Smooth muscle cell (in vitro differentiated cells): Measurements from ENCODE around the gene RABIF. TPM values are rescaled to one million over a fixed set of nuclear protein-coding genes. Genes with fewer than 3 reads are reported as not detected.
A peak's percentile ranks its signal among the peaks of the same experiment; 100 is the strongest.

Experiments
- DNase-seq: peaks from one replicate; lab custom pipeline; 2025; ENCODE audit not compliant: unreplicated experiment; lab: John Stamatoyannopoulos, UW
- H2AFZ ChIP-seq: fragments of 200-600 bp; sonication (generic); 2 replicates; pipeline ENCODE4 v1.6.0; 2016; ENCODE audit warnings: antibody characterized with exemption, low read depth, mild to moderate bottlenecking
- H3F3A ChIP-seq: fragments of 200-600 bp; sonication (generic); 2 replicates; pipeline ENCODE4 v1.6.0; 2017; ENCODE audit warnings: antibody characterized with exemption, low read depth
- H3K27ac ChIP-seq: fragments of 200-600 bp; sonication (generic); 2 replicates; pipeline ENCODE4 v1.5.1; 2016; ENCODE audit warnings: low read depth, mild to moderate bottlenecking
- H3K27me3 ChIP-seq: fragments of 200-600 bp; sonication (generic); 2 replicates; pipeline ENCODE4 v1.6.1; 2016; ENCODE audit warnings: low read depth, mild to moderate bottlenecking
- H3K36me3 ChIP-seq: fragments of 200-600 bp; sonication (generic); 2 replicates; pipeline ENCODE4 v1.5.1; 2016; ENCODE audit warnings: low read depth
- H3K4me1 ChIP-seq: fragments of 200-600 bp; sonication (generic); 2 replicates; pipeline ENCODE4 v1.5.1; 2016; ENCODE audit warnings: low read depth
- H3K4me2 ChIP-seq: fragments of 200-600 bp; sonication (generic); 2 replicates; pipeline ENCODE4 v1.6.0; 2016; ENCODE audit warnings: mild to moderate bottlenecking
- H3K4me3 ChIP-seq: fragments of 200-600 bp; sonication (generic); 2 replicates; pipeline ENCODE4 v1.5.1; 2016; ENCODE audit warnings: mild to moderate bottlenecking
- H3K79me2 ChIP-seq: fragments of 200-600 bp; sonication (generic); 2 replicates; pipeline ENCODE4 v1.6.0; 2016; ENCODE audit warnings: low read depth, mild to moderate bottlenecking
- H3K9ac ChIP-seq: fragments of 200-600 bp; sonication (generic); 2 replicates; pipeline ENCODE4 v1.6.0; 2016; ENCODE audit warnings: low read depth
- H3K9me3 ChIP-seq: fragments of 200-600 bp; sonication (generic); replicated peaks from 2 replicates; pipeline ENCODE4 v1.5.1; 2016; ENCODE audit warnings: low read depth
- H4K20me1 ChIP-seq: fragments of 200-600 bp; sonication (generic); 2 replicates; pipeline ENCODE4 v1.6.0; 2016; ENCODE audit warnings: low read depth
- CTCF ChIP-seq: fragments of 200-600 bp; sonication (generic); IDR thresholded peaks from 2 replicates; pipeline ENCODE4 v1.5.1; 2017; ENCODE audit warnings: borderline replicate concordance, mild to moderate bottlenecking, antibody characterized with exemption; ENCODE audit not compliant: insufficient read depth, poor library complexity, severe bottlenecking
- WGBS: methylation state at CpG from one replicate; pipeline ENCODE4 v1.1.7; 2016; ENCODE audit warnings: low lambda C conversion rate; 5-methylcytosine and 5-hydroxymethylcytosine counted together
- polyA plus RNA-seq: library from polyadenylated mRNA; unstranded; fragments of >200 nt; fragmentation: Nextera tagmentation; extraction: Ambion mirVana; gene quantifications from 2 replicates; pipeline ENCODE4 v1.2.1, GENCODE V29; 2016
- total RNA-seq: library from RNA; depleted of rRNA; stranded (reverse); fragments of >200 nt; gene quantifications from 2 replicates; pipeline ENCODE4 v1.2.3, GENCODE V29; 2014

Gene RABIF
- total and polyA plus RNA-seq, 2 experiments from 2014 or later: 5.2 to 6.9 TPM

DNA sequence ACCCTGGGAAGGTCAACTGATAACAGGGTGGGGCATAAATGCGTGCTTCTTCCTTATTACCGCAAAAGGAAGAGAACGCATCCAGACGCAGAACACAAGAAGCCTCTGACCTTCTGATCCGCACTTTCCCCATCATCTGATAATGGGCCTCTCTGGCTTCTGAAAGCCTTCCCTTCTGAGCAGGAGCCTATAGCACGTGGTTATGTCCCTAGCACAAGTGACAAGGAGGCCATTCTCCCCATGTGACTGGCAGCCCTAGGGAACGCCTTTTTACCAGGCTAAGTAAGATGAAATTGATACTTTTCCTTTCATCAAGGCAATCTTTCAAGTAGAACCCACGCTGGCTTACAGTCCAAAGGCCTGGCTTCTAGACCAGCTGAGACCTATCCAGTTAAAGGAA lies 34.2 kb downstream of the RABIF start:
- Histone ChIP-seq H3K9ac (no peak overlapping the region), H3K4me2 (no peak overlapping the region), H3K36me3 (no peaks in the 10 kb centered on the region), H3K4me1 (no peaks in the 10 kb centered on the region), H3K4me3 (no peak overlapping the region), H3K27ac (no peak overlapping the region), H3K27me3 (no peaks in the 10 kb centered on the region), H3K79me2 (no peaks in the 10 kb centered on the region), H3F3A (no peaks in the 10 kb centered on the region), H4K20me1 (no peaks in the 10 kb centered on the region), H2AFZ (no peak overlapping the region), H3K9me3 (no peaks in the 10 kb centered on the region)
- DNase-seq: no peak
- TF ChIP-seq CTCF: no peak
- 95% methylated on average over 8 of the region's 8 CpGs for WGBS

DNA sequence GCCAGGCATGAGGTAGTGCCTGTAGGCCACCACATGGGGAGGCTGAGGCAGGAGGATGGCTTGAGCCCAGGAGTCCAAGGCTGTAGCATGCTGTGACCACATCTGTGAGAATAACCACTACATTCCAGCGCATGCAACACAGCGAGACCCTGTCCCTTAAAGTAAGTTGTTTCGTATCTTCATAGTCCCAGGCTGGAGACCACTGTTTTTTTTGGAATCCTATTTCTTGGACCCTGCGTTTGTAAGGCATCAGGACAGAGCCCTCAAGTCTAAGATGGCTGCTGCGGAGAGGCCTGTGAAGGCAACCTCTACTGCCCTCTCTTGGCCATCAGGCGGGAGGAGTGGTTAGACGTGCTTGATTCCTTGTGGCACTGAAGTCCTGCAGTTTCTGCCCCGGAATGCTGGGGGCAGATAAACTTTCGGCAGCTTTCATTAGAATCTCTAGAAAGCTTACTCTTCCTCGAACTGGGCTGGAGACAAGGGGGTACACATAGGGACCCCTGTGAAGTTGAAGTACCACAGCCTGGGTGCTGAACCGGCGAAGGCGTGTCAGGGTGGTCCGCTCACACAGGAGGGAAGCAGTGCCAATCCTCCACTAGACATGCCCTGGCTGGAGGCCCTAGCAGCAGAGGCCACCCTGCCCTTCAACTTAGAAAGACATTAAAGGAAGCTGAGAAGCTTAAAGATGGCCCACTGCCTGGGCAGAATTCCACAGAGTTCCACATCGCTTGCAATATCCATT lies 36.6 kb downstream of the RABIF start:
- Histone ChIP-seq H3K36me3 (no peaks in the 10 kb centered on the region), H3K9me3 (no peaks in the 10 kb centered on the region), H3K4me2 (no peak overlapping the region), H3F3A (no peaks in the 10 kb centered on the region), H4K20me1 (no peaks in the 10 kb centered on the region), H3K79me2 (no peaks in the 10 kb centered on the region), H3K9ac (no peak overlapping the region), H3K27me3 (no peaks in the 10 kb centered on the region), H3K4me3 (no peak overlapping the region), H2AFZ (peak overlapping the region; percentile 23), H3K4me1 (no peaks in the 10 kb centered on the region), H3K27ac (no peak overlapping the region)
- 71% methylated on average over 15 of the region's 15 CpGs for WGBS
- no peak for DNase-seq
- TF ChIP-seq CTCF: peak; percentile 50

GRCh38 chr1:202850593-202851362 lies 38.2 kb downstream of the RABIF start:
- 90% methylated on average over 7 of the region's 7 CpGs for WGBS
- H4K20me1 ChIP-seq: no peaks in the 10 kb centered on the region
- TF ChIP-seq CTCF: no peak
- H3K9ac ChIP-seq: no peak overlapping the region
- H3K4me2 ChIP-seq: no peak overlapping the region
- H2AFZ ChIP-seq: no peak overlapping the region
- H3K4me3 ChIP-seq: no peak overlapping the region
- no peaks in the 10 kb centered on the region for H3K79me2 ChIP-seq
- no peaks in the 10 kb centered on the region for H3F3A ChIP-seq
- no peaks in the 10 kb centered on the region for H3K4me1 ChIP-seq
- H3K27me3 ChIP-seq: no peaks in the 10 kb centered on the region
- H3K9me3 ChIP-seq: no peaks in the 10 kb centered on the region
- no peaks in the 10 kb centered on the region for H3K36me3 ChIP-seq
- no peak overlapping the region for H3K27ac ChIP-seq
- DNase-seq: no peak

GRCh38 chr1:202848191-202848542 lies 40.8 kb downstream of the RABIF start:
- H3K9ac ChIP-seq: no peak overlapping the region
- 55% methylated on average over 2 of the region's 2 CpGs for WGBS
- no peaks in the 10 kb centered on the region for H3K36me3 ChIP-seq
- no peaks in the 10 kb centered on the region for H3K9me3 ChIP-seq
- H3F3A ChIP-seq: no peaks in the 10 kb centered on the region
- no peak overlapping the region for H3K4me3 ChIP-seq
- no peaks in the 10 kb centered on the region for H4K20me1 ChIP-seq
- no peak for TF ChIP-seq CTCF
- no peaks in the 10 kb centered on the region for H3K4me1 ChIP-seq
- no peak overlapping the region for H3K27ac ChIP-seq
- H3K27me3 ChIP-seq: no peaks in the 10 kb centered on the region
- H3K4me2 ChIP-seq: no peak overlapping the region
- H2AFZ ChIP-seq: no peak overlapping the region
- no peaks in the 10 kb centered on the region for H3K79me2 ChIP-seq
- no peak for DNase-seq
